GM19328 (cell line): Measurements from ENCODE around the gene SUN2.

Experiments used
- ATAC-seq: cut with Tn5 transposase; IDR thresholded peaks from one replicate; pipeline ENCODE4 v1.9.1; 2021; ENCODE audit warnings: mild to moderate bottlenecking, moderate library complexity; ENCODE audit not compliant: unreplicated experiment

Gene SUN2

DNA sequence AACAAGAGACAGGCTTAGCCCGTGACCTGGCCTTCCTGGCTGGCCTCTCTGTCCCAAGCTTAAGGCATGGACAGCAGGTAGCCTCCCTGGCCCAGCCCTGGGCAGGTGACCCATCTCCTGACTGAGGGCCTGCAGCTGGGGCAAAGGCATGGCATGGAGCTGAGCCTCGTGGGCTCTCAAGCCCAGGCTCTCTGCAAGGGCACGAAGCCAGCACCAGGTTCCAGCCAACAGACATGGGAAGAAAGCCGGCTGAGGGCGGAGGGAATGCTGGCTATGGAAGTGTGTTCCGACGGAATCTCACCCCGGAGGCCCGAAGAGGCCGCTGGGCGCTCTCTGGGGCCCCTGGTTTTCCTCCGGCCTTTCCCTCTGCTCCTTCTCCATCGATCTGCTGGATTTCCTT, 25.2 kb upstream of the SUN2 start:
- no peak for ATAC-seq

DNA sequence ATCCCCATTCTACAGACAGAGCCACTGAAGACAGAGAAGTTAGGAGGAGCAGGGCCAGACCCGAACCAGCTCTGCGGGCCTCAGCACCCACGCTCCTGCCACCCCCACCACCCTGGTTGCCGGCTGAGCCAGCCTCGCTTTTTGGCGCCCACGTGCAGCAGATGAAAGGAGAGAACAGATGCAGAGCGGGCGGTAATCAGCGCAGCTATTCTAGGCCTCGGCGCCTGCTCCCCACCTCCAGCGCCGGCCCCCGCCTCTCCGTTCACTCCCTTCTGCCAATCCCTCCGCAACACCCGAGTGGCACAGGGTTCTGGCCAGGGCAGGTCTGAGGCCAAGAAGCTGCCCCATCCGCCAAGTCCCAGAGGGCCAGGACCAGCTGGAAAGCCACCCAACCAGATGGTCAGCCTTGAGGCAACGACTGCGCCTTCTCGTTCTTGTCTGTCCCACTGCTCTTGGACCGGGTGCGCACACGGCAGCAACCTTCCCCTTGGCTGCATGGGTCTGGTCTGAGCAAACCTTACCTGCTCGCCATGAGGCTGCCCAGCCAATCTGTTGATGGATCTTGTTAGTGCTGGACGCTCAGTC, 21.4 kb upstream of the SUN2 start:
- ATAC-seq: no peak

DNA sequence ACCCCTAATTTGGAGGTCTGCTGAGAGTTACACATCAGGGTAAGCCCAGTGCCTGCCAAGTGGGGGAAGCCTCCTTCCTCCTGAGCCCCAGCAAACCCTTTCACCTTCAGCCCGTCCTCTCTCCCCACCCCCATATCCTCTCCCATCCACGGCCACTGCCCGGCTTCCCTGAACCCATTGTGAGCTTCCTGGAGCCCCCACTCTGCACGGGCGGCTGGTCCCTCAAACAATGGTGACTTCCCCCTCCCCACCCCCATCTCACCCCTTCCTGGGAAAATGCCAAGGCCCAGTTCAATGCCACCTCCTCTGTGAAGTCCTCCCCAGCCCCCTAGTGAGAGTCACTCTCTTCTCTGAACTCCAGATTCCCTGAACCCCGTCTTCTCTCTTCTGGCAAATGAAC, 20.3 kb upstream of the SUN2 start:
- ATAC-seq: no peak

DNA sequence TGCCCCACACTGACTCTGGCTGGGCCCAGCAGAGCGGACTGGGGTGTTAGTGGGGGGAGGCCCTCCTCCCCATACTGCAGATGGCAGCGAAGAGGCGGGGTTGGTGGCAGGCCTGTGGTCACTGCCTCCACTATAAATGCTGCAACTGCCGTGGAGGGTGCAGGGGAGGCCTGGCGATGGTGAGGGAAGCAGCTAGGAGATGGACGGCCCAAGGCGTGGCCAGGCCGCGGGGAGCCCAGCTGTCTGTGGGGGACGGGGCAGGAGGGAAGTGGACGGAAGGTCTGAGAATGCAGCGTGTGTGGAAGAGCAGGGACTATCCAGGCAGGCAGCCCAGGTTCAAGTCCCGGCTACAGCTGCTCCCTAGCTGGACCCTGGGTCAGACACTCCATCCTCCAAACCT, 19.9 kb upstream of the SUN2 start:
- ATAC-seq: no peak

DNA sequence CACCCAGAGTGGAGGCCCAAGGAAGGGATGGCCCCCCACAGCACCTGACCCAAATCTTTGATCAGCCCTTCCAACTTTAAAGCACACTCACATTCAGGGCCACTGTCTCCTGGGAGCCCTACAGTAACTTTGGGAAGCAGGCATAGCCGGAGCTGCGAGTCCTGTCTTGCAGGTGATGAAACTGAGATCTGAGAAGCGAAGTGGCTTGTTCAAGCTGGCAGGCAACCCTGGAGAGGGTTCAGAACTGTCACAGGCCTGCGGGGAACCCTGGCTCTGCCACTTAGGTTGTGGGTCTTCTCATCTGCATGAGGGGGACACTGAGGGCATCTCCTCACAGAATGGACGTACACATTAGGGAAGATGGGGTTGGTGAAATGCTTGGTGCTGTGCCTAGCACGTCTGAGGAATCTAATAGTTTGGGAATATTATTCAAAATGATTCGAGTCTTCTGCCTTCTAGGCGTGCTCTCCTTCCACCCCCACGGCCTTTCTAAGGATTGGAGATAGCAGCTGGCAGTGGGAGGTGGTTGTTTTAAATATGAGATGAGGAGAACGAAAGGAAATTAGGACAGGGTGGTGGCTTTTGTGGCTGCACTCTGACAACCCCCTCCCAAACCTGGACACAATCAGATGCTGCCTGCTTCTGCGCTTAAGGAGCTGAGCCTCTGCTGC, 18.8 kb upstream of the SUN2 start:
- ATAC-seq: no peak

DNA sequence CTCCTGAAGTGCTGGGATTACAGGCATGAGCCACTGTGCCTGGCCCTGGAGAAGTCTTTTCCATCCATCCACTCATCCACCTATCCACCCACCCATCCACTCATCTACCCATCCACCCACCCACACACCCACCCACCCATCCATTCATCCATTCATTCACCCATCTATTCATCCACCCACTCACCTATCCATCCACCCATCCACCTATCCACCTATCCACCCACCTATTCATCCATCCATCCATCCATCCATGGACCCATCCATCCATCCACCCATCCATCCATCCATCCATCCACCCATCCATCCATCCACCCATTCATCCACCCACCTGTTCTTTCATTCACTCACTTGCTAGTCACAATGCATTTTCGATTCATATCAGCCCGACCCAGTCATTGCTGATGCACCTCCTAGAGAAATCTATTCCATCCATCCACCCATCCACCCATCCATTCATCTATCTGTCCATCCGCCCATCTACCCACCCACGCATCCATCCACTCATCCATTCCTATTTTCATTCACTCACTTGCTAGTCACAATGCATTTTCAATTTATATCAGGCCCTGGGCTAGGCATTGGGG, 17.7 kb upstream of the SUN2 start:
- no peak for ATAC-seq

DNA sequence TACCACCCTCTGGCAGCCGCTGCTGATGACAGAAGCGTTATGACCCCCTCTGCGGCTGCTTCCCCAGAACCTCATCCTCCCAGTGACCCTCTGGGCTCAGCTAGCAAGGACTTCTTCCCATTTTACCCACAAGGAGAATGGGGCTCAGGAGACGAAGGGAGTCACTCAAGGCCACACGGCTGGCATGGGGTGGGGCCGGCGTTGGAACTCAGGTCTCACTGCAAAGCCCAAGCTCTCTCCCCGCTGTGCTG, 16.8 kb upstream of the SUN2 start:
- ATAC-seq: no peak

DNA sequence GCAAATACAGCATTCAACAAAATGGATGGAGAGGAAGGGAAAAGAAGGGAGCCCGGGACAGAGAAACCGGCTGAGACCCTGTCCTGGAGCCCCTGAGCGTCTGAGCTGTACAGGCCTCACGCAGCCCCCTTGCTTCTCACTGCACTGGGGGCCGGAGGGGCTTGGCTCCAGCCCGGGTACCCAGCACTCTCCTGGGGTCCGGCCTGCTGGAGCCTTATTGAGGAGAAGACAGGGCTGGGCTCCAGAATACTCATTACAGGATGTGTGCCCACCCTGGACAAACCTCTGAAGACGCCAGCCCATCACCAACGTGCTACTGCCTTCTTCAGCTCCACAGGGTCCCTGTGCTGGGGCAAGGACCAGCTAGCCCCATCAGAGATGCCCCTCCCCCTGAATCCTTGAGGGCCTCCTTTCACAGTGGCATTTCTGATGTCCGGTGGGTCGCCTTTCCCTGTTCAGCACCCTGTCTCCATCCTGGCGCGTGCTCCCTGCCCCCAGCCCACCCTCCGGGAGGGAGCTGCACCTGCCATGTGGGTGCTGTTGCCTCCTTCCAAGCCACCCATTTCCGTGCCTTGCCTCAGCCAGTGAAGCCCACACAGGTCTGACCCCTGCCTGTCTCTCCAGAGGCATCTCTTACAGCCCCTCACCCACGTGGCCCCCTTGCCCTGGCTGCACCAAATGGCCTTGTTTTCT, 14.6 kb upstream of the SUN2 start:
- ATAC-seq: no peak

DNA sequence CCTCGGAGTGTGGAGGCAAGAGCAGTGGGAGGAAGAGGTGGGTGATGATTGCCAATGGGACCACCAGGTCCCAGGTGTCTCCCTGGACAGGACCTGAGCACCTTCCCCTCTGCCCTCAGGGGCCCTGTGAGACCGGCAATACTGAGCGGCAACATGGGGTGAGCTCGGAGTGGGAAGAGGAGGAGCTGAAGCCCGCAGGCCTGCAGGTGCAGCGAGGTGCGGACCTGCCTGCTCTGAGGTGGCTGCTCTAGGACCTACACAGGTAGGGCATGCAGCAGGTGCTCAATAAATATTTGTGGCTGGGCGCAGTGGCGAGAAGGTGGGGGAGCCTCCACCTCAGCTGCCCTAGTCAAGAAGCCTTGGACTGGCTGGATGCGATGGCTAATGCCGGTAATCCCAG, 12.2 kb upstream of the SUN2 start:
- ATAC-seq: no peak

DNA sequence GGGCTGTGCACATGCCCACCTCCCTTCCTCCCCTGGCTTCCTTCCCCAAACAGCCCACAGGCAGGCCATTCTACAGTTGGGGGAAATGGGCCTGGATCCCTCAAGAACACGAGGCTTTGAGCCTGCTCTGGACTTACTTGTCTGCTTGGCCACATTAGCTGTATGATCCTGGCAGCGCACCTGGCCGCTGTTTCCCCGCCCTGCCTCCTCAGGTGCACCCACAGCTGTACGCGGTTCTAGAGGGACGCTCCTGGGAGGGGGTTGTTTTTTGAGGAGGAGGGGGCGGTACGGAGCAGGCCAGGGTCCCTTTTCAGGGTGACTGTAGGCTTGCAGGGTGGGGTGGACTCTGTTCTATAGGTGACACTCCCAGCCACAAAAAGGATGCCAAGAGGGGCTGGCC, 11.5 kb upstream of the SUN2 start:
- ATAC-seq: no peak

DNA sequence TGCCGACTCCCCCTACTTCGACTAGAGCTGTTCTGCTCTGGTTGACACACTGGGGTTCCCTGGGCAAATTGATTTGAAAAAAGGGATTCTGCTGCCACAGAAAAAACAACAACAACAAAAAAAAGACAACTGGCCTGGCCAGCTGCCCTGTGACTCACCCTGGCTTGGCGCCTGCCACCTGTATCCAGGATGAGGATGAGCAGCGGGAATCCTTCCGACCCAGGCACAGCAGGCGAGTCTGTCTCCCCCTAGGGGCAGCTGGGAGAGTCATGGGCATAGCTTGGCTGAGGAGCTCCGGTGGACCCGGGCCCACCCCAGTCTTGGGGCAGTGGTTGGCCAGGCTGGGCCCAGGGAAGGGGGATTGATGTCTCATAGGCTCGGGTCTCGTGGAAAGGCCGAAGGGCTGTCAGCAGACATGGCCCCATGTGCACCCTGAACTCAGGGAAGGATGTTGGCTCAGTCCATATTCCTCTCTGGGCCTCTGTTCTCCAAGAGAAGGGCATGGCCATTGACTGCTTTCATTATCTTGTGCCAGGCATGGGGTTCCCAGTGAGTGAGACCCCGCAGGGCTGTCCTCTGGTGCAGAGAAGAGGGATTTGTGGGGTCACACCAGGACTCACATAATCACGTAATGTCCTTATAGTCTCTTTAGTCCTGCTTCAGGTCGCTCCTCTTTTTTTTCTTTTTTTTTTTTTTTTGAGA, 10.4 kb upstream of the SUN2 start:
- ATAC-seq: no peak

DNA sequence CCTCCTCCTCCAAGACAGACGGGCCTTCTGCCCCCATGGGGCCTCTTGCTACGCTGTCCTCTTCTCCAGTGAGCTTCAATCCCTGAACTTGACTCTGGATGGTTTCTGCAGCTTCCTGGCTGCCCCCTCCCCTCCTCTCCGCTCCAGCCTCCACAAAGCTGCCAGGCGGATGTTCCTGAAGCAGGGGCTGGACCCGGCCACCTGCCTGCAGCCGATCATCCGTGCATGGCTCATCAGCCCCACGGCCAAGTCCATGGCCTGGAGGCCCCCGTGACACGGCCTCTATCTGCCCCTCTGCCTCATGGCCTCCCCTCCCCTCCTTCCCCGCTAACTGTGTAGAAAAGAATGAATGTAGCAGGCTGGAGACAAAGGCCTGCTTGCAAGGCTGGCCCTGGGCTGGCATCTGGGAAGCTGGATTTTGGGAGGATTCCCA, 6.8 kb upstream of the SUN2 start:
- no peak for ATAC-seq

DNA sequence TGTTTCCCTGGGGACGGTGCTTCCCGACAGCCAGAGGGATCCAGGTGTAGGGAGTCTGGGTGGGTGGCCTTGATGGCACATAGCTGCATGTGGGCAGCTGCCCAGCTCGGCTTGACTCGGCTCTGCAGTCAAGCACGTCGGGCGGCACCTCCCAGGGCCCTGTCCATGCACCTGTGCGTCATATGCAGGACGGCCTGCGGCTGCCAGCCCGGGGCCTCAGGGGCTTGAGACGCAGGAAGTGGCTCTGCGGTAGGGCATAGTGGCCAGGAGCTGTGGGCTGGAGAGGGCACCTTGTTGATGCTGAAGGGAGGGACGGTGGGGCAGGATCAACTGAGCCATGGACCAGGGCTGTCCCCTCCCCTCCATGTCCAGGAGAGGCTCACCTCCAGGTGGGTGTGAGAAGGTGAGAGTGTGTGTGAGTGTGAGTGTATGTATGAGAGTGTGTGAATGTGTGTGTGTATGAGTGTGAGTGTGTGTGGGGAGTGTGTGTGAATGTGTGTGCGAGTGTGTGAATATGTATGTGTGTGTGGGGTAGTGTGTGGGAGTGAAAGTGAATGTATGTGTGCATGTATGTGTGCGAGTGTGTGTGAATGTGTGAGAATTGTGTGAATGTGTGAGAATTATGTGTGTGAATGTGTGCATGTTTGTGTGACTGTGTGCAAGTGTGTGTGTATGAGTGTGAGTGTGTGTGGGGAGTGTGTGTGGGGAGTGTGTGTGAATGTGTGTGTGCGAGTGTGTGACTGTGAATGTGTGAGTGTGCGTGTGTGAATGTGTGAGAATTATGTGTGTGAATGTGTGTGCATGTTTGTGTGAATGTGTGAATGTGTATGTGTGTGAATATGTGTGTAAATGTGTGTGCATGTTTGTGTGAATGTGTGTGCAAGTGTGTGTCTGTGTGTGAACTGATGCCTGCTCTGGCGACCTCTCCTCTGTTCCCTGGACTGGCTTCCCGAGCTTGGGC, 5.7 kb upstream of the SUN2 start:
- no peak for ATAC-seq

DNA sequence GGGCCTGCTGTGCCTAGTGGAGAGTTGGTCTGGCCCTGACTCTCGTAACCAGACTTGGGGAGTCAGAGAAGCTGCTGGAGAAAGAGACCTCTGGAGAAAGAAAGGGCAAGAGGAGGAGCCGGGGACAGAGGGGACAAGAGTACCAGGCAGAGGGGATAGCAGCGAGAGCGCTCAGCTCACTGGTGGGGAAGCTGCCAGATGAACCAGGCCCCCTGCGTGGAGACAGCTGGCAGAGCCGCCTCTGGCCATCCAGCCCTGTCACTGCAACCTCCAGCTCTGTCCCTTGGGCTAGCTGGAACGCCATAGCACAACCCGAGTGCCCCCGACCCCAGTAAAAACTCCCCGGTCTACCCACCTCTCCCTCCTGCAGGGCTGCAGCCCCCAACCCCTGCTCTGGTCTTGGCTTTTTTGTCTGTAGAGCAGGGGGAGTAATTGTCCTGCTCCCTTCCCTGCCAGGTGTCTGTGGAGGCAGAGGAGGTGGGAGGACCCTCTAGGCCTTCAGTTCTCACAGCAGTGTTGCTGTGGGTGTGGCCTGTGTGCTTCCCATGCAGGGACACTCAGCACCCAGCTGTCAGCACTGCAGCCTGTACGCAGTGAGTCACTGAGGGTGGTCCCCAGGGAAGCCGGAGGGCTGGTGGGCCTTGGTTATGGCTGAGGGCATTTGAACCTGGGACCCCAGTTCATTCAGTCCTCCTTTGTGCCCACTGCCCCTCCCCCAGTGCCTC, 4.8 kb upstream of the SUN2 start:
- no peak for ATAC-seq

DNA sequence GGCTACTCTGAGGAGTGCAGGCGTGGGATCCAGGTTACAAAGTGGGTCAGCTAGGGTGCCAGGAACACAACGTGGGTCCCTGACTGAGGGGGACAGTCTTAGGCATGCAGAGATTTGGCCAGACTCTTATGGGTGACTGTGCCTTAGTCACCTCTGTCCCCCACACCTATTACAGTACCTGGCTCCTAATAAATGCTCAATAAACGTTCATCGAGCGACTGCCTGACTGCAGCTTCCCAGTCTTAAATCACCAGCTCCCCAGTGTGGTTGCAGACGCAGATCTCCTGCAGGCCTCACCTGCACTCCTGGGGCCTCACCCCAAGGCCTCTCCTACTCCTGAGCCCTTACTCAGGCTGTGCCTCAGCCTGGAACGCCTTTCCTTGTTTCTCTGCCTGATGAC, 3.2 kb upstream of the SUN2 start:
- no peak for ATAC-seq

DNA sequence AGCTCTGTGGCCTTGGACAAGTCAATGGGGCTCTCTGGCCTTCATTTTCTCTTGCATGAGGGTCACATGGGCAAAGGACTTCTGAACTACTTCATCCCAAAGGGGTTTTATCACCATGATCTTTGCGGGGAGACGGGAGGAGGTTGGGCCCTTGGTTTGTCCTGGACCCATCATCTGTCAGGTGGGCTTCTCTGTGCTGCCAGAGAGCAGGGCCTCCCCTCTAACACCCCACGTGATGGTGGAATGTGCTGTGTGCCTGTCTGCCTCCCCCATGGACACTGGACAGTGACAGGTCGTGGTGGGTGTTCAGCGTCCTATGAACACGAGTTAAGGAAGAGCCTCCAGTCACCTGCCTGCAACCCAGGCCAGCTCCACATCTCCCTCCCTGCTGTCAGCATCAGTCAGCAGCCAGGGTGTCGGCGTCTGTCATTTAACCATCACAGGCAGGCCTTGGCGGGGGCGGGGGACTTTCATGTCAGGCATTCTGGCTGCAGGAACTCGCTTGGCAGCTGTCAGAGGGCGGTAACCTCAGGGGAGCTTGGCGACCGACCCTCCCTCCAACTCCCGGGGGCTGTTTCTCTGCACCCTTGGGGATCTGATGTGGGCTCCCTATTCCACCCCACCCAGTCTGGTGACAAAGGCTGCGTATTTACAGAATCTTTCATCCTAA, 2.6 kb upstream of the SUN2 start:
- no peak for ATAC-seq

DNA sequence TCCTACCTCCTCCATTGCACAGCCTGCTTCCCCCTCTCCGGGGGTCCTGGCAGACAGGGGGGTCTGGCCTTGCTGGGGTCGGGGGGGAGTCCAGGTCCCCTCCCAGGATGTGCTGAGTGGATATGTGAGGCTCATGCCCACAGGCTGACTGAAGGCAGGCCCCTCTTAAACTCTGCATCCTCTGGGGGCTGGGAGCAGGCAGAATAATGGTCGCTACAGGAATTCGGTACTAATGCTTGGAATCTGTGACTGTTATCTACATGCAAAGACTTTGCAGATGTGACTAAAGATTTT, 1.6 kb upstream of the SUN2 start:
- no peak for ATAC-seq

DNA sequence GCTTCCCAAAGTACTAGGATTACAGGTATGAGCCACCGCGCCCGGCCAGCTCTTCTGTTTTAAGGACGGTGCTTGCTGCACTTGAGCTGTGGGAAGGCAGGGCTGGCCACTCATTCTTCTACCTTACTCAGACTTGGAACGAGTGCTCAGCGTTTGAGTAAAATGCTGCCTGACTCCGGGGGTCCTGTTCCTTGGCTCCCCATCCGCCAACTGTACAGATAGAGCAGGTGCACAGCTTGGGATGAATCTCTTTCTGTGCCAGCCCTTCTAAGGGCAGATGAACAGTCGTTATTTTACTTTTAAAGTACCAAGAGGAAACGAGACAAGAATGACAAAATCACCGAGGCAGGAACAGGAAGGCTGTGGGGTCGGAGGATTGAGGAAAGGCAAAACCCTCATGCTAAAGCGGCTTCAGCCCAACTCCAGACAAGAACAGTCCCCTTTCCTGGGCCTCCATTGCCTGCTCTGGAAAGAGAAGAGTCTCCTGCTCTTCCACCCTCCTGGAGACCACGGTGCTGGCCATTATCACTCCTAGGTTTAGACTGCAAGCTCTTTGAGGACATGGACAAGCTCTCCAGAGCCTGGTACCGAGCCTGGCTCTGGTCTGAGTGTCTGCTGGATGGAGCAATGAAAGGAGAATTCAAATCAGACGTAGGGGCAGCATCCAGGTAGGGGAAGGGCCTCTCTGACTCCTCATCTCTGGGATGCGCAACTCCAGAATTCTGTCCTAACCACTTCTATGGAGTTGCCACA, 1.1 kb upstream of the SUN2 start:
- ATAC-seq: no peak
